WERI-Rb-1 (cell line): ENCODE data around the gene RABEP2.
A peak's percentile ranks its signal among the peaks of the same experiment; 100 is the strongest.

Experiments used
- DNase-seq: peaks from one replicate; pipeline ENCODE4 v3.0.0-alpha.2; 2020
- H3K27ac ChIP-seq: fragments of 250-450 bp; sonication (Bioruptor Pico); 2 replicates; pipeline ENCODE4 v1.5.1; 2020; ENCODE audit warnings: mild to moderate bottlenecking, moderate library complexity
- H3K27me3 ChIP-seq: fragments of 250-450 bp; sonication (Bioruptor Pico); 2 replicates; pipeline ENCODE4 v1.5.1; 2021; ENCODE audit warnings: mild to moderate bottlenecking, low read depth, moderate library complexity; ENCODE audit not compliant: insufficient read depth, severe bottlenecking
- H3K36me3 ChIP-seq: fragments of 250-450 bp; sonication (Bioruptor Pico); 2 replicates; pipeline ENCODE4 v1.5.1; 2020; ENCODE audit warnings: mild to moderate bottlenecking, moderate library complexity
- H3K4me3 ChIP-seq: 2 replicates; pipeline ENCODE4 v1.5.1; 2011; ENCODE audit warnings: low read depth, mild to moderate bottlenecking, control low read depth, low read length
- H3K9me3 ChIP-seq: fragments of 250-450 bp; sonication (Bioruptor Pico); 2 replicates; pipeline ENCODE4 v1.5.1; 2021; ENCODE audit warnings: mild to moderate bottlenecking, moderate library complexity; ENCODE audit not compliant: severe bottlenecking
- TF ChIP-seq, protein P1 (sequence below): IDR thresholded peaks from 2 replicates; pipeline ENCODE4 v1.5.1; 2011; ENCODE audit warnings: low read depth, mild to moderate bottlenecking, control low read depth, inconsistent platforms, low read length

The RABEP2 gene

DNA sequence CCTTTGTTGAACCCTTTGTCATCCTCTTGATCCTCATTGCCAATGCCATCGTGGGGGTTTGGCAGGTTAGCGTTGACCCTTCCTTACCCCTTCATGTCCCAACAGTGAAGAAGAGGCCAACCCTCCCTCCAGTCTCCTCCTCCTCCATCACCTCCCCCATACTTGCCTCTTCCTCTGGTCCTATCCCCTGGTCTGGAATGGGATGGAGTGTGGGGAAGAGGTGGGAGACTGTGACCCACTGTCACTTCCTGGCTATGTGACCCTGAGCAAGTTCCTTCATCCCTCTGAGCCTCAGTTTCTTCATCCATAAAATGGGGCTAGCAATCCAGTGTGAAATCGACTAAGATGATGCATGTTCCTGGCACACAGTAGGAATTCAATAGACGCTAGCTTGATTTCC lies 44.1 kb downstream of the RABEP2 start:
- H3K9me3 ChIP-seq, result no peaks in the 10 kb centered on the region
- H3K27ac ChIP-seq, result peak overlapping the region; percentile 95
- TF ChIP-seq, protein P1, sequence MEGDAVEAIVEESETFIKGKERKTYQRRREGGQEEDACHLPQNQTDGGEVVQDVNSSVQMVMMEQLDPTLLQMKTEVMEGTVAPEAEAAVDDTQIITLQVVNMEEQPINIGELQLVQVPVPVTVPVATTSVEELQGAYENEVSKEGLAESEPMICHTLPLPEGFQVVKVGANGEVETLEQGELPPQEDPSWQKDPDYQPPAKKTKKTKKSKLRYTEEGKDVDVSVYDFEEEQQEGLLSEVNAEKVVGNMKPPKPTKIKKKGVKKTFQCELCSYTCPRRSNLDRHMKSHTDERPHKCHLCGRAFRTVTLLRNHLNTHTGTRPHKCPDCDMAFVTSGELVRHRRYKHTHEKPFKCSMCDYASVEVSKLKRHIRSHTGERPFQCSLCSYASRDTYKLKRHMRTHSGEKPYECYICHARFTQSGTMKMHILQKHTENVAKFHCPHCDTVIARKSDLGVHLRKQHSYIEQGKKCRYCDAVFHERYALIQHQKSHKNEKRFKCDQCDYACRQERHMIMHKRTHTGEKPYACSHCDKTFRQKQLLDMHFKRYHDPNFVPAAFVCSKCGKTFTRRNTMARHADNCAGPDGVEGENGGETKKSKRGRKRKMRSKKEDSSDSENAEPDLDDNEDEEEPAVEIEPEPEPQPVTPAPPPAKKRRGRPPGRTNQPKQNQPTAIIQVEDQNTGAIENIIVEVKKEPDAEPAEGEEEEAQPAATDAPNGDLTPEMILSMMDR, result no peak
- H3K36me3 ChIP-seq, result peaks cover 17% of the 10 kb centered on the region
- H3K27me3 ChIP-seq, result no peaks in the 10 kb centered on the region
- peak overlapping the region; percentile 28 for H3K4me3 ChIP-seq
- DNase-seq, result no peak

DNA sequence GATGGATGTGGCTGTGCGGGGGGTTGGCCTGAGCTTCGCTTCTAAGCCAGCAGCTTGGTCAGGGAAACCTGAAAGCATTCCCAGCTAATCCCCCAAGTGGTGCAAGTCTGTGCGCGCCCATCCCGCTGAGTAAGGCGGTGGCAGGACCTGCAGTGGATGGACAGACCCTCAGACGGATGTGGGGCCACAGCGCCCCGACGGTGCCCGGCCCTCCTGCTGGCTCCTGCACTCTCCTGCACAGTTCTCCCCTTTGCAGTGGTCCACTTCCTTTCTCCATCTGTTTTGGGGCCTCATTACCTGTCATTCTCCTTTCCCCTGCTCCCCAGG lies 44.5 kb downstream of the RABEP2 start:
- TF ChIP-seq, protein P1, result peak; percentile 10; the same call in 1 of the 2 replicates
- peak overlapping the region; percentile 28 for H3K4me3 ChIP-seq
- no peaks in the 10 kb centered on the region for H3K27me3 ChIP-seq
- peak overlapping the region; percentile 95 for H3K27ac ChIP-seq
- no peaks in the 10 kb centered on the region for H3K9me3 ChIP-seq
- peaks cover 13% of the 10 kb centered on the region for H3K36me3 ChIP-seq
- DNase-seq, result no peak

DNA sequence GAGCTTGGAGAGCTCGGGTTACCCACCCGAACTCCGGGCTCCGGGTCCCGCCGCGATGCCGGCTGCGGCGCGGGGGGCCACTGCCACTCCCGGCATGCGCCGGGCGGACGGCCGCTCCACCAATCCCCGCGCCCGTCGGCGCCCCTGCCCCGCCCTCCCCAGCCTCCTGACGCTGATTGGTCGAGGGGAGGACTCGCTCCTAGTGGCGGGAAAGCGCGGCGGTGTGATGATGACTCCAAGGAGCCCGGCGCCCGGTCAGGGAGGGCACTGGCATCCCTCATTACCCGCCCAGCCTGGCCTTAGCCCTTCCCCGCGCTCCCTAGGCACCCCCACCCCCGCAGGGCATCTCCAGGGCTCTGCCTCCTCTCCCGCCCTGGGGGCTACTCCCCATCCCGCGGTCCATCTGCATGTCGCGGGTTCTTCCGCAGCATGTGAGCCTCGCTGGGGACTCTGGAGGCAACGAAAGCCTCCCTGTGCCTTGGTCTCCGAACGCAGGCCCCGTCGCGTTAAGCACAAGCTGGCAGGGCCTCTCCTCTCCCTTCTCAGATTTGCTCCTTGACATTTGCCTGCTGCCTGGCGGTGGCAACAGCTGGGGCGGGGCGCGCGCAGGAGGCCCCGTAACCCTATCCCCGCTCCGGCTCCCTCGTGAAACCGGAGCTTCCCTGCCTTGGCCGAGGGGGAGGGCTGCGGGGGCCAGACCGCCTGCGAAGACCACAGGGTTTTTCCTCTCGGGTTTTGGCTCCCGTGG lies 45.0 kb downstream of the RABEP2 start:
- Histone ChIP-seq H3K9me3 (no peaks in the 10 kb centered on the region), H3K27me3 (no peaks in the 10 kb centered on the region), H3K27ac (peak overlapping the region; percentile 95), H3K36me3 (peaks cover 8% of the 10 kb centered on the region), H3K4me3 (peak overlapping the region; percentile 66)
- TF ChIP-seq, protein P1, result no peak
- peak; percentile 90 for DNase-seq

DNA sequence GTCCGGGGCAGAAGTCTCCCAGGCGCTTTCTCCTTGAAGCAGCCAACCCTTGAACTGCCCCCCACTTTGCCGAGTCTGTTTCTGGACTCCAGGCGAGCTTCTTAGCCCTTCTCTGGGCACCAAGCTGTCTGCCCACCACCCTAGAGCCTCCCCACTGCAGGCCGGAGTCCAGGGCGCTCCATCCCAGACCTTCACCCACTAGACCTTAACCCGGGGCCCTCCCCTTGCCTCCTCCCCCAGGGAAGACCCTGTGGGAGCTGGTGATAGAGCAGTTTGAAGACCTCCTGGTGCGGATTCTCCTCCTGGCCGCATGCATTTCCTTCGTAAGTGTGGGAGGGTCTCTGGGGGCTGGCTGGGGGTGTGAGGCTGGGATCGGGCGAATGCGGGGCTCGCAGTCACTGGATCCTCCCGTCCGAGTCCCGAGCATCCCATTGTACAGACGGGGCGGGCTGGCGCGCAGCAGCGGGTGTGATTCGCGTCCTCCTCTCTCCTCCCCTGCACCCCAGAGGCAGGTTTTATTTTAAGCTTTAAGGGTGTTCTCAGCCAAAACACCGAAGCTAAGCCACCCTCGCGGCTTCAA lies 45.7 kb downstream of the RABEP2 start:
- Histone ChIP-seq H3K4me3 (peak overlapping the region; percentile 66), H3K27ac (peak overlapping the region; percentile 95), H3K27me3 (no peaks in the 10 kb centered on the region), H3K36me3 (peaks cover 13% of the 10 kb centered on the region), H3K9me3 (no peaks in the 10 kb centered on the region)
- TF ChIP-seq, protein P1, result no peak
- DNase-seq, result no peak

DNA sequence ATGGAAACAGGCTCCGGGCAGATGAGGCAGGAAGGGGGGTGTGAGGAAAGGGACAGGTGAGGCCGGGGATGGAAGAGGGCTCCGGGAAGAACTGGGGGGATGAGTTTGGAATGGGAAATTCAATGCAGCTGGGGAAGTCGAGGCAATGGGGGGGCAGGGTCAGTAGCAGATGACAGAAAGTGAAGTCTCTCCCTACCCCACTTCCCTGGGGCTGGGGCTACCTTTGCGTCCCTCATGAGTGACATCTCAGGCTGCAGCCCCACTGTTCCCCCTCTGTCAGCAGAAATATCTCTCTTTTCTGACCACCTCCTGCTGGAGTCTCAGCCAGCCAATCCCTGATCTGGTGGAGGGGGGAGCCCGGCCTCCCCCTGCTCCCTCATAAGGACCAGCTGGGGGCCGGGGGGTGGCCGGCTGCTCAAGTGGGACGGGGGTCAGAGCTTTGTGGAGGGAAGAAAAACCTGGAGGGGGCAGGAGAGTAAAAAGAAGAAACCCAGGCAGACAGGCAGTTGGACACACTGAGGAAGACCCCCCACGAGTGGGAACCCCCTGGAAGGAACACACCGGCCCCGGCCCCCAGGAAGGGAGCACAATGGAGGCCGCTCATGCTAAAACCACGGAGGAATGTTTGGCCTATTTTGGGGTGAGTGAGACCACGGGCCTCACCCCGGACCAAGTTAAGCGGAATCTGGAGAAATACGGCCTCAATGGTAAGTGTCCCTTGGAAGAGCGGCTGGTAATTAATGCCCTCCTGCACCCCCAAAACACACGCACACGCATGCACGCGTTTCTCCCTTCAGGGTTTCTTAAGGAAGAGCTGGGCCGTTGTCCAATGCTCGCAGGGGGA lies 46.7 kb downstream of the RABEP2 start, which contains the start of gene ATP2A1:
ATP2A1 (plus strand) TSS at position 406 of the 844 bp plus-strand sequence; CDS start at position 590, 184 bp downstream.
- Histone ChIP-seq H3K36me3 (peaks cover 16% of the 10 kb centered on the region), H3K27ac (peak within 1 kb of the TSS; percentile 95), H3K4me3 (peak within 1 kb of the TSS; percentile 66), H3K27me3 (no peaks in the 10 kb centered on the region), H3K9me3 (no peaks in the 10 kb centered on the region)
- TF ChIP-seq, protein P1, result no peak
- no peak for DNase-seq
